ENCODE results near the gene TTLL6. TPM values are rescaled to one million over a fixed set of nuclear protein-coding genes. Genes with fewer than 3 reads are reported as not detected.

The TTLL6 gene
- total and polyA plus RNA-seq, 2 experiments from 2014 or later, result not detected

DNA sequence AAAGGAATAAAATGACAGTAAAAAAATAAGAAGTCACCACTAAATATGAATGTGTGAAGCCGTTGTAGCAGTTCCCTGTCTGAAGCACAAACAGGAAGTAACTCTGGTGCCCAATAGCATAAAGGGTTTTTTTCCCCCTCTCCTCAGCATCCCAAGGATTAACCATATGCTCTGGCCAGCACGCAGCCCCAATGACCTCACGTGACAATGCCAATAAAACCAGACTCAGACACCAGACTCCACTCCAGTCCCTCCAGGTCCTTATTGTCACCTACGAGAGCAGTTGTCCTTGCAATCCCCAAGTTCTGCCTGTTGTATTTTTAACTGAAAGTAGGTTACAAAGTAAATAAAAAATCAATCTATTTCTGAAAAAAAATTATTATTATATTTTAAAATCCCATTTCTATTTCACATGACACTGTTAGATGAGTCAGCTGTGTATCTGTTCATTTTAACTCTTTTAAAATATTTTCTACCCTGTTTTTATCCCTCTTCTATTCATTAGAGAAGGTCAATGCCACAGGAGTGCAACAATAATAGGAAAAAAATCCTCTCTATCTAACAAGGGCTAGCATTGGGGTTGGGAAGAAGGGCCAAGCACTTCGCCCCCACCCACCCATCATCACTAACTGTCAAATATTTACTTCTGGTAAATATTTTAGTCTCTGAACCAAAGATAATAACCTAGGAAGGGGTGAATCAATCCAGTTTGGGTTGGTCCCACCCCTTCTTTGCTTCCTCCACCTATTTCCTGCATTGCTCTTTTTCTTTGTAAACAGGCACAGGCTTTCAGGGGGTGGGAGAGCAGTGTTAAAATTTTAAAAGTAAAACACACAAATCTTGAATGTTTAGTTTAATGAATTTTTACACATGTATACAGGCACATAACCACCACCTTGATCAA, 101.3 kb downstream of the TTLL6 start:
- Histone ChIP-seq H3K36me3 (ENCODE audit: low read depth) (no peaks in the 10 kb centered on the region), H2AFZ (no peak overlapping the region), H3K4me3 (no peak overlapping the region), H3K79me2 (ENCODE audit: insufficient read depth) (no peaks in the 10 kb centered on the region), H3K27ac (no peak overlapping the region), H3K4me2 (ENCODE audit: unreplicated experiment) (no peak overlapping the region), H3K9ac (no peak overlapping the region), H4K20me1 (ENCODE audit: insufficient read depth) (no peaks in the 10 kb centered on the region), H3K27me3 (replicated peaks; ENCODE audit: insufficient read depth) (peaks cover 93% of the 10 kb centered on the region), H3K9me3 (ENCODE audit: low read depth) (no peaks in the 10 kb centered on the region), H3K9me2 (ENCODE audit: insufficient read depth) (no peaks in the 10 kb centered on the region), H3K4me1 (ENCODE audit: insufficient read depth) (no peaks in the 10 kb centered on the region), H3F3A (ENCODE audit: insufficient read depth) (no peaks in the 10 kb centered on the region)
- no peak for DNase-seq
- in situ Hi-C loops (cut with MboI), result no loop called here
- no peak for TF ChIP-seq EZH2phosphoT487 (IDR thresholded peaks at IDR 0.05; ENCODE audit: insufficient read depth, low read depth)
- no peak for TF ChIP-seq EZH2 (IDR thresholded peaks at IDR 0.05; ENCODE audit: insufficient read depth, poor library complexity, severe bottlenecking)
- WGBS, 2 experiments (ENCODE audit: low coverage in 1 of 2, low lambda C conversion rate in 2 of 2, missing lambda C conversion rate in 2 of 2), result 20 to 21% methylated on average over 5 of the region's 5 CpGs

MicroRNAs within 50 kb of the gene (microRNA counts, 767-probe panel; counts per million panel counts)
- microRNA hsa-miR-3185, result 447 counts per million, percentile 86 among the panel's probes with 10 or more counts

Small RNA genes within 50 kb of the gene (microRNA-seq; reads per million reads assigned to microRNA genes)
- not detected for gene MIR3185 (ENCODE audit: borderline number of aligned reads)

Small RNA genes within 50 kb of the gene (small RNA-seq; reads per million reads assigned to genes)
- not detected for gene COX6B1P2 (ENCODE audit: low read depth, low replicate concordance)
- gene MIR3185 (ENCODE audit: low read depth, low replicate concordance), result not detected
- not detected for gene RF02132 (ENCODE audit: low read depth, low replicate concordance)
- gene RF02133 (ENCODE audit: low read depth, low replicate concordance), result not detected
- gene RN7SL125P (ENCODE audit: low read depth, low replicate concordance), result not detected

Other genes starting within 250 kb of the TTLL6 start
- gene HOXB4, start 238.9 kb downstream of the TTLL6 start, total RNA-seq (2014; rRNA removed; shearing (Covaris generic)), result 2.2 and 3.3 TPM in 2 replicates
- 0.54 and 1.2 TPM in 2 replicates for gene HOXB4, start 238.9 kb downstream of the TTLL6 start, polyA plus RNA-seq (2016; fragmentation: Nextera tagmentation; extraction: Ambion mirVana)
- gene HOXB3, start 227.0 kb downstream of the TTLL6 start, total RNA-seq (2014; rRNA removed; shearing (Covaris generic)), result 1.9 and 4.8 TPM in 2 replicates
- 1.9 and 2.4 TPM in 2 replicates for gene HOXB3, start 227.0 kb downstream of the TTLL6 start, polyA plus RNA-seq (2016; fragmentation: Nextera tagmentation; extraction: Ambion mirVana)
- 0.22 TPM in 1 of 2 replicates, not detected in the other for gene HOXB5, start 223.4 kb downstream of the TTLL6 start, total RNA-seq (2014; rRNA removed; shearing (Covaris generic))
- gene HOXB5, start 223.4 kb downstream of the TTLL6 start, polyA plus RNA-seq (2016; fragmentation: Nextera tagmentation; extraction: Ambion mirVana), result 1.3 and 2.0 TPM in 2 replicates
- gene HOXB6, start 212.2 kb downstream of the TTLL6 start, total RNA-seq (2014; rRNA removed; shearing (Covaris generic)), result 3.8 and 7.5 TPM in 2 replicates
- gene HOXB6, start 212.2 kb downstream of the TTLL6 start, polyA plus RNA-seq (2016; fragmentation: Nextera tagmentation; extraction: Ambion mirVana), result 6.2 and 6.6 TPM in 2 replicates
- 7.1 and 11.1 TPM in 2 replicates for gene HOXB7, start 206.2 kb downstream of the TTLL6 start, total RNA-seq (2014; rRNA removed; shearing (Covaris generic))
- 18.9 and 19.4 TPM in 2 replicates for gene HOXB7, start 206.2 kb downstream of the TTLL6 start, polyA plus RNA-seq (2016; fragmentation: Nextera tagmentation; extraction: Ambion mirVana)
- gene HOXB8, start 201.9 kb downstream of the TTLL6 start, total RNA-seq (2014; rRNA removed; shearing (Covaris generic)), result not detected in 2 replicates
- not detected in 2 replicates for gene HOXB8, start 201.9 kb downstream of the TTLL6 start, polyA plus RNA-seq (2016; fragmentation: Nextera tagmentation; extraction: Ambion mirVana)
- gene HOXB9, start 190.9 kb downstream of the TTLL6 start, total RNA-seq (2014; rRNA removed; shearing (Covaris generic)), result not detected in 2 replicates
- not detected in 2 replicates for gene HOXB9, start 190.9 kb downstream of the TTLL6 start, polyA plus RNA-seq (2016; fragmentation: Nextera tagmentation; extraction: Ambion mirVana)
- gene PRAC1, start 94.7 kb downstream of the TTLL6 start, total RNA-seq (2014; rRNA removed; shearing (Covaris generic)), result not detected in 2 replicates
- gene PRAC1, start 94.7 kb downstream of the TTLL6 start, polyA plus RNA-seq (2016; fragmentation: Nextera tagmentation; extraction: Ambion mirVana), result not detected in 2 replicates
- not detected in 2 replicates for gene PRAC2, start 94.0 kb downstream of the TTLL6 start, total RNA-seq (2014; rRNA removed; shearing (Covaris generic))
- not detected in 2 replicates for gene PRAC2, start 94.0 kb downstream of the TTLL6 start, polyA plus RNA-seq (2016; fragmentation: Nextera tagmentation; extraction: Ambion mirVana)
- not detected in 2 replicates for gene HOXB13, start 88.5 kb downstream of the TTLL6 start, total RNA-seq (2014; rRNA removed; shearing (Covaris generic))
- gene HOXB13, start 88.5 kb downstream of the TTLL6 start, polyA plus RNA-seq (2016; fragmentation: Nextera tagmentation; extraction: Ambion mirVana), result not detected in 2 replicates
- 40.9 and 60.6 TPM in 2 replicates for gene CALCOCO2, start 13.8 kb upstream of the TTLL6 start, total RNA-seq (2014; rRNA removed; shearing (Covaris generic))
- gene CALCOCO2, start 13.8 kb upstream of the TTLL6 start, polyA plus RNA-seq (2016; fragmentation: Nextera tagmentation; extraction: Ambion mirVana), result 92.4 and 101 TPM in 2 replicates
- gene ATP5MC1, start 75.6 kb upstream of the TTLL6 start, total RNA-seq (2014; rRNA removed; shearing (Covaris generic)), result 85.7 and 108 TPM in 2 replicates
- 212 and 221 TPM in 2 replicates for gene ATP5MC1, start 75.6 kb upstream of the TTLL6 start, polyA plus RNA-seq (2016; fragmentation: Nextera tagmentation; extraction: Ambion mirVana)
- gene UBE2Z, start 91.2 kb upstream of the TTLL6 start, total RNA-seq (2014; rRNA removed; shearing (Covaris generic)), result 104 and 124 TPM in 2 replicates
- 80.4 and 85.6 TPM in 2 replicates for gene UBE2Z, start 91.2 kb upstream of the TTLL6 start, polyA plus RNA-seq (2016; fragmentation: Nextera tagmentation; extraction: Ambion mirVana)
- gene SNF8, start 127.6 kb upstream of the TTLL6 start, total RNA-seq (2014; rRNA removed; shearing (Covaris generic)), result 81.6 and 94.9 TPM in 2 replicates
- 176 and 179 TPM in 2 replicates for gene SNF8, start 127.6 kb upstream of the TTLL6 start, polyA plus RNA-seq (2016; fragmentation: Nextera tagmentation; extraction: Ambion mirVana)
- gene GIP, start 151.4 kb upstream of the TTLL6 start, total RNA-seq (2014; rRNA removed; shearing (Covaris generic)), result not detected in 2 replicates
- gene GIP, start 151.4 kb upstream of the TTLL6 start, polyA plus RNA-seq (2016; fragmentation: Nextera tagmentation; extraction: Ambion mirVana), result 0.28 TPM in 1 of 2 replicates, not detected in the other
- 4.3 and 5.7 TPM in 2 replicates for gene IGF2BP1, start 180.2 kb upstream of the TTLL6 start, total RNA-seq (2014; rRNA removed; shearing (Covaris generic))
- 5.6 and 8.1 TPM in 2 replicates for gene IGF2BP1, start 180.2 kb upstream of the TTLL6 start, polyA plus RNA-seq (2016; fragmentation: Nextera tagmentation; extraction: Ambion mirVana)